Liver (tissue), 9 donors: Measurements from ENCODE around the gene LRRTM3. TPM values are rescaled to one million over a fixed set of nuclear protein-coding genes. Genes with fewer than 3 reads are reported as not detected.

Experiments used
- DNase-seq: peaks from one replicate; pipeline ENCODE4 v3.0.0-alpha.2; 2017; ENCODE audit warnings: low spot score
- H3K27ac ChIP-seq, 2 donors: one replicate each; pipeline ENCODE4 v1.7.0; 2013; ENCODE audit warnings: inconsistent platforms in 2 of 2, low read length in 2 of 2, control low read depth in 1 of 2, low read depth in 1 of 2, mild to moderate bottlenecking in 1 of 2
- H3K27me3 ChIP-seq, 4 donors: one replicate each; pipeline versions ENCODE4 v1.6.1 to v1.7.0; 2013; ENCODE audit warnings: low read length in 3 of 4, inconsistent platforms in 1 of 4, mild to moderate bottlenecking in 1 of 4, moderate library complexity in 1 of 4; ENCODE audit not compliant: control insufficient read depth in 4 of 4, insufficient read depth in 4 of 4
- H3K36me3 ChIP-seq, 4 donors: one replicate each; pipeline versions ENCODE4 v1.6.1 to v1.7.0; 2013; ENCODE audit warnings: low read length in 3 of 4, mild to moderate bottlenecking in 3 of 4, low read depth in 1 of 4, moderate library complexity in 1 of 4; ENCODE audit not compliant: control insufficient read depth in 4 of 4, insufficient read depth in 3 of 4
- H3K4me1 ChIP-seq, 4 donors: one replicate each; pipeline versions ENCODE4 v1.6.1 to v1.7.0; 2013; ENCODE audit warnings: low read length in 3 of 4, mild to moderate bottlenecking in 3 of 4, moderate library complexity in 1 of 4; ENCODE audit not compliant: control insufficient read depth in 4 of 4, insufficient read depth in 4 of 4
- H3K4me3 ChIP-seq, 3 donors: one replicate each; pipeline versions ENCODE4 v1.6.1 to v1.7.0; 2013; ENCODE audit warnings: low read length in 3 of 3, control low read depth in 1 of 3, low read depth in 1 of 3, mild to moderate bottlenecking in 1 of 3
- H3K9ac ChIP-seq, 2 donors: one replicate each; pipeline ENCODE4 v1.7.0; 2013; ENCODE audit warnings: low read length in 2 of 2, mild to moderate bottlenecking in 2 of 2, moderate library complexity in 2 of 2, control low read depth in 1 of 2, low read depth in 1 of 2
- H3K9me3 ChIP-seq, 4 donors: one replicate each; pipeline versions ENCODE4 v1.6.1 to v1.7.0; 2013; ENCODE audit warnings: low read length in 3 of 4; ENCODE audit not compliant: control insufficient read depth in 4 of 4
- ATF3 ChIP-seq: IDR thresholded peaks from 2 replicates; pipeline ENCODE4 v1.6.1; 2016; ENCODE audit warnings: antibody characterized with exemption
- CTCF ChIP-seq: fragments of 150-350 bp; IDR thresholded peaks from 2 replicates; pipeline ENCODE4 v1.5.1; 2017; ENCODE audit warnings: improper control_type of control experiment, low read depth, low read length; ENCODE audit not compliant: missing input control
- EGR1 ChIP-seq, 2 donors: IDR thresholded peaks; 2 replicates each; pipeline ENCODE4 v1.6.1; 2016 to 2018; ENCODE audit warnings: antibody characterized with exemption in 2 of 2, low read depth in 2 of 2
- GABPA ChIP-seq, 2 donors: IDR thresholded peaks in 1 of 2; conservative IDR thresholded peaks in 1 of 2; 2 replicates each; pipeline ENCODE4 v1.6.1; 2016; ENCODE audit warnings: antibody characterized with exemption in 2 of 2, mild to moderate bottlenecking in 1 of 2, moderate library complexity in 1 of 2
- HNF4A ChIP-seq, 2 donors: conservative IDR thresholded peaks; 2 replicates each; pipeline ENCODE4 v1.6.1; 2016; ENCODE audit warnings: antibody characterized with exemption in 2 of 2, mild to moderate bottlenecking in 2 of 2
- HNF4G ChIP-seq: IDR thresholded peaks from 2 replicates; pipeline ENCODE4 v1.6.1; 2016; ENCODE audit warnings: antibody characterized with exemption
- JUND ChIP-seq, 2 donors: IDR thresholded peaks; 2 replicates each; pipeline ENCODE4 v1.6.1; 2016; ENCODE audit warnings: antibody characterized with exemption in 2 of 2
- MAX ChIP-seq: IDR thresholded peaks from 2 replicates; pipeline ENCODE4 v1.6.1; 2016; ENCODE audit warnings: antibody characterized with exemption
- NR2F2 ChIP-seq: IDR thresholded peaks from 2 replicates; pipeline ENCODE4 v1.6.1; 2016; ENCODE audit warnings: antibody characterized with exemption
- RAD21 ChIP-seq, 2 donors: IDR thresholded peaks; 2 replicates each; pipeline ENCODE4 v1.6.1; 2016; ENCODE audit warnings: antibody characterized with exemption in 2 of 2, mild to moderate bottlenecking in 2 of 2
- REST ChIP-seq: IDR thresholded peaks from 2 replicates; pipeline ENCODE4 v1.6.1; 2016; ENCODE audit warnings: antibody characterized with exemption, mild to moderate bottlenecking
- RXRA ChIP-seq, 2 donors: IDR thresholded peaks; 2 replicates each; pipeline ENCODE4 v1.6.1; 2017 to 2018; ENCODE audit warnings: antibody characterized with exemption in 2 of 2, mild to moderate bottlenecking in 1 of 2
- SP1 ChIP-seq: IDR thresholded peaks from 2 replicates; pipeline ENCODE4 v1.6.1; 2018; ENCODE audit warnings: antibody characterized with exemption, mild to moderate bottlenecking
- TAF1 ChIP-seq: conservative IDR thresholded peaks from 2 replicates; pipeline ENCODE4 v1.6.1; 2016; ENCODE audit warnings: antibody characterized with exemption, mild to moderate bottlenecking
- YY1 ChIP-seq: IDR thresholded peaks from 2 replicates; pipeline ENCODE4 v1.6.1; 2016; ENCODE audit warnings: antibody characterized with exemption, mild to moderate bottlenecking
- ZBTB33 ChIP-seq: IDR thresholded peaks from 2 replicates; pipeline ENCODE4 v1.6.1; 2016; ENCODE audit warnings: antibody characterized with exemption
- WGBS: extraction: QIAGEN DNeasy Blood & Tissue Kit; methylation state at CpG from one replicate; pipeline ENCODE4 v1.1.7; 2013; 5-methylcytosine and 5-hydroxymethylcytosine counted together
- polyA plus RNA-seq, 2 donors: library from polyadenylated mRNA; stranded (reverse) in 1 of 2; unstranded in 1 of 2; fragments of 200-250 nt in 1 of 2; fragments of >200 nt in 1 of 2; fragmentation: Nextera tagmentation in 1 of 2; extraction: Ambion mirVana in 1 of 2; gene quantifications; one replicate each; pipeline versions ENCODE4 v1.2.1 to v1.2.3, GENCODE V29; 2013 to 2015
- total RNA-seq, 2 donors: library from RNA; depleted of rRNA; stranded (reverse); fragments of >200 nt; gene quantifications; one replicate each; pipeline ENCODE4 v1.2.3, GENCODE V29; 2014
- donor health status: healthy.
- donor health status: healthy.
- donor health status: healthy.
- donor health status: healthy.
- donor health status: healthy.

LRRTM3 gene
- total and polyA plus RNA-seq, 4 donors: 0.67 TPM; not detected in 3

GRCh38 chr10:66981361-66982052 is 55.7 kb downstream of the LRRTM3 start (continued):
- no peak for TF ChIP-seq CTCF
- TF ChIP-seq ATF3: no peak
- no peak for TF ChIP-seq JUND (IDR thresholded peaks at IDR 0.05)
- TF ChIP-seq ZBTB33: no peak
- no peak for TF ChIP-seq SP1
- no peak for TF ChIP-seq RAD21 (IDR thresholded peaks at IDR 0.05)

GRCh38 chr10:66982053-66982420 is 56.2 kb downstream of the LRRTM3 start:
- Histone ChIP-seq H3K36me3 (no peaks in the 10 kb centered on the region), H3K4me3 (no peak overlapping the region), H3K9me3 (no peaks in the 10 kb centered on the region), H3K27me3 (no peaks in the 10 kb centered on the region), H3K9ac (no peak overlapping the region), H3K27ac (no peak overlapping the region), H3K4me1 (peaks cover 0 to 5% (median 3%) of the 10 kb centered on the region in 4 donors)
- no peak for DNase-seq
- no peak for TF ChIP-seq NR2F2
- no peak for TF ChIP-seq ATF3
- no peak for TF ChIP-seq EGR1 (IDR thresholded peaks at IDR 0.05; ENCODE audit: low read depth in 2 of 2)
- no peak for TF ChIP-seq HNF4G
- no peak for TF ChIP-seq HNF4A (conservative IDR thresholded peaks at IDR 0.05)
- TF ChIP-seq RAD21 (IDR thresholded peaks at IDR 0.05): no peak
- no peak for TF ChIP-seq GABPA (IDR thresholded peaks at IDR 0.05 in 1 of 2, conservative IDR thresholded peaks at IDR 0.05 in 1 of 2)
- TF ChIP-seq JUND (IDR thresholded peaks at IDR 0.05): no peak
- no peak for TF ChIP-seq TAF1
- no peak for TF ChIP-seq SP1
- WGBS: 91% methylated on average over 1 of the region's 1 CpG

GRCh38 chr10:66982792-66983474 is 57.1 kb downstream of the LRRTM3 start:
- Histone ChIP-seq H3K9ac (no peak overlapping the region), H3K9me3 (no peaks in the 10 kb centered on the region), H3K36me3 (no peaks in the 10 kb centered on the region), H3K27ac (no peak overlapping the region), H3K27me3 (no peaks in the 10 kb centered on the region), H3K4me3 (no peak overlapping the region), H3K4me1 (peaks cover 0 to 5% (median 3%) of the 10 kb centered on the region in 4 donors)
- no peak for DNase-seq
- 58% methylated on average over 6 of the region's 6 CpGs for WGBS
- no peak for TF ChIP-seq RXRA (IDR thresholded peaks at IDR 0.05)
- no peak for TF ChIP-seq REST
- no peak for TF ChIP-seq HNF4G
- no peak for TF ChIP-seq ATF3
- TF ChIP-seq HNF4A (conservative IDR thresholded peaks at IDR 0.05): no peak
- TF ChIP-seq TAF1: no peak
- no peak for TF ChIP-seq CTCF
- no peak for TF ChIP-seq MAX
- no peak for TF ChIP-seq GABPA (IDR thresholded peaks at IDR 0.05 in 1 of 2, conservative IDR thresholded peaks at IDR 0.05 in 1 of 2)
- no peak for TF ChIP-seq YY1
